GM12801 (cell line): ENCODE data around the gene HMGXB3.

Experiments used
- TF ChIP-seq, protein P1 (sequence below): IDR thresholded peaks from one replicate; pipeline ENCODE4 v1.5.1; 2011; ENCODE audit warnings: control low read depth; ENCODE audit not compliant: insufficient read length; ENCODE audit errors: extremely low read depth

HMGXB3 gene

DNA sequence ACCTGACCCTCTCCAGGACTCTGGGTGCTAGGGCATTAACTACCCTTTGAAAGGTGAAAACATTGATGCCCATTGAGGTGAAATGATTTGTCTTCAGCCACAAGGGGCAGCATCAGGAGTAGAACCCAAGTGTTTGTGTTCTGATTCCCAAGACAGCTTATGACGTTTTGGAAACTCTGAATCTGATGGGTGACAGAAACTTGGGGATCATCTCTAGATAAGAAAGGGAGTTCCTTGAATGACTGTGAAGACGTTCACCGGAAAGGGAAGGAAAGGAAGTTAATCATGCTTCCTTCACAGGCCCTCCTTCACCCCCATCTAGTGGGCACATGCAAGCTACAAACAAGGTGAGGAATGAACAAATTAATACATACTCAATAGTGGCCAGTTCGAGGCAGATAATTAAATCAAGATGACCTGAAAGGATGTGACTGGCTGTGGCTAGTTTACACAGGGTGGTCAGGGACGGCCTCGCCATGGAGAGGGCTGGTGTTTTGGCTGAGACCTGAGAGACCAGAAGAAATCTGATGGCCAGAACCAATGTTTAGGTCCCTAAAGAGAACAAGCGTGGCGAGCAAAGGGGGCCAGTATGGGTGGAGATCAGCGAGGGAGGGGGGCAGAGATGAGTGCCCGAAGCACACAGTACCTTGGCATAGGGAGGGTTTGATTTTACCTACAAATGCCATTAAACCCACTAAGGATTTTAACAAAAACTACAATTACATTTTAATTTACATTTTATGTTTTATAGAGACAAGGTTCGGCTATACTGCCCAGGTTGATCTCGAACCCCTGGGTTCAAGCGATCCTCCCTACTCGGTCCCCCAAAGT lies 40.9 kb upstream of the HMGXB3 start:
- TF ChIP-seq, protein P1, sequence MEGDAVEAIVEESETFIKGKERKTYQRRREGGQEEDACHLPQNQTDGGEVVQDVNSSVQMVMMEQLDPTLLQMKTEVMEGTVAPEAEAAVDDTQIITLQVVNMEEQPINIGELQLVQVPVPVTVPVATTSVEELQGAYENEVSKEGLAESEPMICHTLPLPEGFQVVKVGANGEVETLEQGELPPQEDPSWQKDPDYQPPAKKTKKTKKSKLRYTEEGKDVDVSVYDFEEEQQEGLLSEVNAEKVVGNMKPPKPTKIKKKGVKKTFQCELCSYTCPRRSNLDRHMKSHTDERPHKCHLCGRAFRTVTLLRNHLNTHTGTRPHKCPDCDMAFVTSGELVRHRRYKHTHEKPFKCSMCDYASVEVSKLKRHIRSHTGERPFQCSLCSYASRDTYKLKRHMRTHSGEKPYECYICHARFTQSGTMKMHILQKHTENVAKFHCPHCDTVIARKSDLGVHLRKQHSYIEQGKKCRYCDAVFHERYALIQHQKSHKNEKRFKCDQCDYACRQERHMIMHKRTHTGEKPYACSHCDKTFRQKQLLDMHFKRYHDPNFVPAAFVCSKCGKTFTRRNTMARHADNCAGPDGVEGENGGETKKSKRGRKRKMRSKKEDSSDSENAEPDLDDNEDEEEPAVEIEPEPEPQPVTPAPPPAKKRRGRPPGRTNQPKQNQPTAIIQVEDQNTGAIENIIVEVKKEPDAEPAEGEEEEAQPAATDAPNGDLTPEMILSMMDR: no peak

DNA sequence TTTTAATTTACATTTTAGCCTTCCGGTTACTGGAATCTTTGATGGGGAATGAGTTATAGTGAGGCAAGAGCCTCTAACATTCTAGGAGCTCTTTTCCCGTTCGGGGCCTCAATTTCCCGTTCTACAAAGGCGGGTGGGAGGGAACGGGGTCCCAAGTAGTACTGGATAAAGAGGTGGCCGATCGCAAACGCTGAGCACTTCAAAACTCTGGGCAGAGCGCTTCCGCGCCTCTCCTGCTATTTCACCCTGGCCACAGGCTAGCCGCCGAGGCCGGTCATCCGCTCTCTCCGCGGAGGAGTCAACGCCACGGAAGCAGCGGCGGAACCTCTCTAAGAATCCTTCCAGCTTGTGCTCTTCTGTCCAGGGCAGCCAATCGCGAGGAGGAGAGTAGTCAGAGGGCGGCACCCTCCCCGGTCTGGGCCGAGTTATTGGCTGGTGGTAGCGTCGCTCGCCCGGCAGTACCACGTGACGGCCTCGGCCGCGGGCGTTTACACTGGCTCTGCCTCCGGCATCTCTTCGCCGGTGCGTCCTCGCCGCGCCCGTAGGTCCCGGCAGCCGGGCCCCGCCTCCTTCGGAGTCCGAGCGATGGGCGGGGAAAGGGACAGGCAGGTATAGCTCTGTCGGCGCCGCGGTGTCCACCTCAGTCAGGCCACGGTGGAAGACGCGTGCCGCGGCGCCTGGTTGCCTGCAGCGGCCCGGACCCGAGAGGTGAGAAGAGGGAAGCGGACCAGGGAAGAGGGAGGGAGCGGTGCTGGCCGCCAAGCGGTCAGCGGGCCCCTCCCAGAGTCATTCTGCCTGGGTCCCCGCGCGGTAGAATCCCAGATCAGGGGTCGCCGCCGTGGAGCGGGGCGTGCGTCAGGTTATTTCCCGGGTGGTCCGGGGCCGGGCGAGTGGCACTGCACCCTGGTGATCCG lies 40.0 kb upstream of the HMGXB3 start, which contains the start of gene SLC26A2:
TSS of gene SLC26A2 (plus strand) at position 487 of the 914 bp plus-strand sequence. CDS start 16,895 bp downstream, outside the sequence.
- TF ChIP-seq, protein P1: no peak

DNA sequence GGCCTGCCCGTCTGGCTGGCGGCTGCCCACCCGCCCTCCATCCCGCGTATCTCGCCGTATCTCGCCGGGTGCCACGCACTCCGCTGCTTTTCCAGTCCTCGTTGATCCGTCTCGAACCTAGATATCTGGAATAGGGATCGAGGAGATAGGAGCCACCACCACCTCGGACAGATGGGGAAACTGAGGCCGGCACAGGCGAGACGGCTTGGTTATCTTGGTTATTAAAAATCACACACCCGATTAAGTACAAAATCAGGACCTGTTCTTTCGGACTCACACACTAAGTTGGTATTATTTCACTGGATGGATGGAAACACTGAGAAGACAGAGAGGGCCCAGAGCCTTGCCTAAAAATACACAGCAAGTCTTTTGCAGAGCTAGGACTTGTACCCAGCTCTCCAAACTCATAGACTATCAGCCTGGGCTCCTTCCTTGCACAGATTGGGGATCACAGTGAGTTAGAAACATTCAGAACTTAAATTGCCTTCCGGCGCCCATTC lies 39.3 kb upstream of the HMGXB3 start:
- TF ChIP-seq, protein P1: no peak

DNA sequence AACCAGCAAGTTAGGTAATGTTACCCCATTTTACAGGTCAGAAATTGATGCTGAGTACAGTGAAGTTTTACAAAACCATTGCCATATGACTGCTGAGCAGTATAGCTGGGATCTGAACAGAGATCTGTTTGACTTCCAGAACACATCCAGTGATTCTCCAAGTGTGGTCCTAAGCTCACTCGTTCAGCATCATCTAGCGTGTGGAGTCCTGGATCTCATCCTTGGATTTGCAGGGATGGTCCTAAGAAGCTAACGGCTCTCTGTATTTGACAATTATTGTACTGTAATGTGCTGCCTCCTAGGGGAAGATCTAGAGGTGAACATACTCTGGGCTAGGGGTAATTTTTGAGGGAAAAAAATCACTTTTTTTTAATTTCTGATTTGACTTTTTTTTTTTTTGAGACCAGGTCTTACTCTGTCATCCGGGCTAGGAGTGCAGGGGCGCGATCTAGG lies 38.6 kb upstream of the HMGXB3 start:
- TF ChIP-seq, protein P1: no peak

DNA sequence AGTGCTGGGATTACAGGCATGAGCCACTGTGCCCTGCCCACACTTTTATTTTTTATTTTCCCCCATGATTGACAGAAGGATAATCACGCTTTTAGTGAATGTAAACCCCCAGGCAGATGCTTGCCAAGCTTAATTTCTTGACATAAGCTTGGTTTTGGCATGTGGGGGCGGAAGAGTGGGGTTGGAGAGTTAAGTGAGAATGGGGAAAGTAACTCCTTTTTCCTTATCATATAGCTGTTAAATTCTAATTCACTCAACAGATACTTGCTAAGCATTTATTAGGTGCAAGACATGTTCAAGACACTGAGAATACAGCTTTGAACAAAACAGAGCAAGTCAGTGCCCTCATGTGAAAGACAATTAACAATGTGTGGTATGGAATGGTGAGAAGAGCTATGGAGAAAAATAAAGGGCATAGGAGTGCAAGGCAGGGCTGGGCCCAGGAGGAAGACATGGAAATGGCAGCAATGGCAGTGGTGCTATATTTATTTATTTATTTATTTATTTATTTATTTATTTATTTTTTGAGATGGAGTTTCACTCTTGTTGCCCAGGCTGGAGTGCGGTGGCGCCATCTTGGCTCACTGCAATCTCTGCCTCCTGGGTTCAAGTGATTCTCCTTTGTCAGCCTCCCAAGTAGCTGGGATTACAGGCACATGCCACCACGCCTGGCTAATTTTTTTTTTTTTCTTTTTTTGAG lies 37.8 kb upstream of the HMGXB3 start:
- TF ChIP-seq, protein P1: no peak

DNA sequence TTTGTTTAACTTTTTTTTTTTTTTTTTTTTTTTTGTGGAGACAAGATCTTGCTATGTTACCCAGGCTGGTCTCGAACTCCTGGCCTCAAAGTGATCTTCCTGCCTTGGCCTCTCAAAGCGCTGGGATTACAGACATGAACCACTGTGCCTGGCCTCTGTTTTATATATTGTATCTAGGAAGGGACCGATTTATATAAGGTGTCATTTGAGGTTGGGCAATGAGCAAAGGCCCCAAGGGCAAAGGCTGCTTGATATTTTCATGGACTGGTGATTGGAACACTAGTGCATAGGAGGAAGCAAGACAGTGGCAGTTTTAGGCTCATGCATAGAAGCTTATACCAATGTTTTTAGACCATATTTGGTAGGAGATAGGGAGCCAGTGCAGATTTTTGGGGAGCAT lies 36.8 kb upstream of the HMGXB3 start:
- TF ChIP-seq, protein P1: no peak
